Trophoblast cell (in vitro differentiated cells and primary cell): ENCODE results near the gene KIRREL3.

Experiments used
- DNase-seq, 2 donors: peaks; one replicate each; pipeline ENCODE4 v3.0.0-alpha.2; 2016
- H2AFZ ChIP-seq: 2 replicates; pipeline ENCODE4 v1.6.1; 2013; ENCODE audit warnings: low read length, moderate library complexity, mild to moderate bottlenecking; ENCODE audit not compliant: insufficient read depth, poor library complexity
- H2AK5ac ChIP-seq: 2 replicates; pipeline ENCODE4 v1.6.1; 2013; ENCODE audit warnings: mild to moderate bottlenecking, low read length
- H2BK120ac ChIP-seq: 2 replicates; pipeline ENCODE4 v1.6.1; 2013; ENCODE audit warnings: low read length, mild to moderate bottlenecking, moderate library complexity; ENCODE audit not compliant: insufficient read depth, poor library complexity
- H2BK12ac ChIP-seq: 2 replicates; pipeline ENCODE4 v1.6.1; 2013; ENCODE audit warnings: mild to moderate bottlenecking, low read length, moderate library complexity
- H2BK5ac ChIP-seq: 2 replicates; pipeline ENCODE4 v1.6.1; 2013; ENCODE audit warnings: low read length, low read depth, moderate library complexity, mild to moderate bottlenecking; ENCODE audit not compliant: poor library complexity
- H3K14ac ChIP-seq: 2 replicates; pipeline ENCODE4 v1.6.1; 2013; ENCODE audit warnings: mild to moderate bottlenecking, low read length
- H3K18ac ChIP-seq: 2 replicates; pipeline ENCODE4 v1.6.1; 2013; ENCODE audit warnings: mild to moderate bottlenecking, low read length
- H3K23ac ChIP-seq: 2 replicates; pipeline ENCODE4 v1.6.1; 2013; ENCODE audit warnings: low read length
- H3K27ac ChIP-seq: 2 replicates; pipeline ENCODE4 v1.5.1; 2013; ENCODE audit warnings: low read depth, mild to moderate bottlenecking, inconsistent platforms, low read length, moderate library complexity
- H3K27me3 ChIP-seq: 2 replicates; pipeline ENCODE4 v1.6.1; 2013; ENCODE audit warnings: inconsistent platforms, mild to moderate bottlenecking, low read length, moderate library complexity; ENCODE audit not compliant: insufficient read depth
- H3K36me3 ChIP-seq, 2 experiments: 1 replicate in 1 of 2; 2 replicates in 1 of 2; pipeline ENCODE4 v1.6.1; 2013; ENCODE audit warnings: low read length in 2 of 2, mild to moderate bottlenecking in 2 of 2, moderate library complexity in 1 of 2; ENCODE audit not compliant: insufficient read depth in 2 of 2, control insufficient read depth in 1 of 2
- H3K4ac ChIP-seq: 2 replicates; pipeline ENCODE4 v1.6.1; 2013; ENCODE audit warnings: low read depth, mild to moderate bottlenecking, low read length, moderate library complexity
- H3K4me1 ChIP-seq, 2 experiments: 1 replicate in 1 of 2; 2 replicates in 1 of 2; pipeline ENCODE4 v1.6.1; 2013; ENCODE audit warnings: low read length in 2 of 2, mild to moderate bottlenecking in 2 of 2, moderate library complexity in 1 of 2; ENCODE audit not compliant: insufficient read depth in 2 of 2, control insufficient read depth in 1 of 2
- H3K4me2 ChIP-seq: 2 replicates; pipeline ENCODE4 v1.6.1; 2013; ENCODE audit warnings: inconsistent platforms, mild to moderate bottlenecking, low read length, moderate library complexity
- H3K4me3 ChIP-seq: 2 replicates; pipeline ENCODE4 v1.5.1; 2013; ENCODE audit warnings: mild to moderate bottlenecking, low read depth, low read length, inconsistent platforms
- H3K79me1 ChIP-seq: one replicate; pipeline ENCODE4 v1.6.1; 2013; ENCODE audit warnings: low read length
- H3K79me2 ChIP-seq: 2 replicates; pipeline ENCODE4 v1.6.1; 2013; ENCODE audit warnings: low read length, mild to moderate bottlenecking; ENCODE audit not compliant: control insufficient read depth, insufficient read depth, poor library complexity
- H3K9ac ChIP-seq: 2 replicates; pipeline ENCODE4 v1.6.1; 2013; ENCODE audit warnings: mild to moderate bottlenecking, low read length
- H3K9me3 ChIP-seq: 2 replicates; pipeline ENCODE4 v1.6.1; 2013; ENCODE audit warnings: low read depth, mild to moderate bottlenecking, control low read depth, inconsistent platforms, low read length; ENCODE audit not compliant: insufficient read depth
- H4K12ac ChIP-seq: 2 replicates; pipeline ENCODE4 v1.6.1; 2013; ENCODE audit warnings: low read depth, mild to moderate bottlenecking, low read length, moderate library complexity
- H4K8ac ChIP-seq: 2 replicates; pipeline ENCODE4 v1.6.1; 2013; ENCODE audit warnings: low read depth, mild to moderate bottlenecking, low read length, moderate library complexity
- H4K91ac ChIP-seq: one replicate; pipeline ENCODE4 v1.6.1; 2013; ENCODE audit warnings: low read depth, mild to moderate bottlenecking, low read length, moderate library complexity
- WGBS: extraction: QIAGEN DNeasy Blood & Tissue Kit; methylation state at CpG from one replicate; pipeline ENCODE4 v1.1.7; 2013; ENCODE audit warnings: missing lambda C conversion rate; ENCODE audit not compliant: insufficient read length, insufficient coverage; ENCODE audit errors: extremely low coverage; 5-methylcytosine and 5-hydroxymethylcytosine counted together

The KIRREL3 gene

GRCh38 chr11:126791446-126791845 is 209.1 kb downstream of the KIRREL3 start:
- no peak overlapping the region for H3K23ac ChIP-seq
- WGBS, result no CpG with 5 or more reads among the region's 3 CpGs
- no peak overlapping the region for H3K4me3 ChIP-seq
- no peaks in the 10 kb centered on the region for H3K79me1 ChIP-seq
- H3K4me1 ChIP-seq, result no peaks in the 10 kb centered on the region
- no peaks in the 10 kb centered on the region for H3K9me3 ChIP-seq
- no peak for DNase-seq
- H3K27me3 ChIP-seq, result no peaks in the 10 kb centered on the region
- no peak overlapping the region for H2BK120ac ChIP-seq
- H4K91ac ChIP-seq, result no peak overlapping the region
- H2AK5ac ChIP-seq, result no peak overlapping the region
- H3K4me2 ChIP-seq, result no peak overlapping the region
- no peaks in the 10 kb centered on the region for H3K36me3 ChIP-seq
- no peak overlapping the region for H3K9ac ChIP-seq
- H3K27ac ChIP-seq, result no peak overlapping the region
- no peak overlapping the region for H3K14ac ChIP-seq
- H3K79me2 ChIP-seq, result no peaks in the 10 kb centered on the region
- no peak overlapping the region for H2BK5ac ChIP-seq
- H3K4ac ChIP-seq, result no peak overlapping the region
- no peak overlapping the region for H2AFZ ChIP-seq
- no peak overlapping the region for H4K8ac ChIP-seq
- H2BK12ac ChIP-seq, result no peak overlapping the region
- no peak overlapping the region for H4K12ac ChIP-seq
- H3K18ac ChIP-seq, result no peak overlapping the region

- H3K4me1 ChIP-seq, result no peaks in the 10 kb centered on the region
- H2BK5ac ChIP-seq, result no peak overlapping the region
- H3K27me3 ChIP-seq, result no peaks in the 10 kb centered on the region
- H4K91ac ChIP-seq, result no peak overlapping the region
- H3K9ac ChIP-seq, result no peak overlapping the region
- no peaks in the 10 kb centered on the region for H3K36me3 ChIP-seq
- no peak overlapping the region for H2AFZ ChIP-seq
- WGBS, result no CpG with 5 or more reads among the region's 10 CpGs
- H3K18ac ChIP-seq, result no peak overlapping the region
- no peak overlapping the region for H3K4ac ChIP-seq
- no peak overlapping the region for H2BK12ac ChIP-seq
- H4K12ac ChIP-seq, result no peak overlapping the region
- no peak overlapping the region for H2BK120ac ChIP-seq
- no peaks in the 10 kb centered on the region for H3K79me2 ChIP-seq
- no peak overlapping the region for H3K14ac ChIP-seq
- H4K8ac ChIP-seq, result no peak overlapping the region
- H3K79me1 ChIP-seq, result no peaks in the 10 kb centered on the region
- no peak overlapping the region for H3K4me3 ChIP-seq
- no peak overlapping the region for H3K4me2 ChIP-seq
- no peaks in the 10 kb centered on the region for H3K9me3 ChIP-seq
- no peak overlapping the region for H3K27ac ChIP-seq
- H3K23ac ChIP-seq, result no peak overlapping the region
- no peak for DNase-seq
- H2AK5ac ChIP-seq, result no peak overlapping the region
These were observed 210.0 kb downstream of the KIRREL3 start for GRCh38 chr11:126790550-126791081.

DNA sequence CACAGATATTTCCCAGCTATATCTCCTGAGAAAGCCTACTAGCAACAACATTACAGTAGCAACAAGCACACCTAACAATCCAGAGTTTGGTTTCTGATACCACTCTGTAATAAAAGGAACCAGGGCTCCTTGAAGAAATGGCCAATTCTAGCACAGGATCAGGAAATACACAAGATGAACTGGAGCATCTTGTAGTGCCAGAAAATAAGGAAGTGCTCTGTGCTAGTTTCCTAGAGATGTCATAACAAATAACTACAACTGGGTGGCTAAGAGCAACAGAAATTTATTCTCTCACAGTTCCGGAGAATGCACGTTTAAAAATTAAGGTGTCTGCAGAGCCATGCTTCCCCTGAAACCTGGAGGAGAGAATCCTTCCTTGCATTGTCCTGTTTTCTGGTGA is 217.8 kb downstream of the KIRREL3 start:
- no peak for DNase-seq
- H2BK120ac ChIP-seq, result no peak overlapping the region
- H3K79me1 ChIP-seq, result no peaks in the 10 kb centered on the region
- H4K91ac ChIP-seq, result no peak overlapping the region
- H4K8ac ChIP-seq, result no peak overlapping the region
- H2AK5ac ChIP-seq, result no peak overlapping the region
- no peak overlapping the region for H3K4ac ChIP-seq
- no peaks in the 10 kb centered on the region for H3K27me3 ChIP-seq
- no peaks in the 10 kb centered on the region for H3K9me3 ChIP-seq
- WGBS, result no CpG with 5 or more reads among the region's 2 CpGs
- H3K18ac ChIP-seq, result no peak overlapping the region
- no peak overlapping the region for H3K27ac ChIP-seq
- no peak overlapping the region for H4K12ac ChIP-seq
- H3K14ac ChIP-seq, result no peak overlapping the region
- H2AFZ ChIP-seq, result no peak overlapping the region
- no peaks in the 10 kb centered on the region for H3K79me2 ChIP-seq
- H3K4me1 ChIP-seq, result no peaks in the 10 kb centered on the region
- H3K23ac ChIP-seq, result no peak overlapping the region
- H2BK5ac ChIP-seq, result no peak overlapping the region
- H3K4me3 ChIP-seq, result no peak overlapping the region
- no peak overlapping the region for H3K4me2 ChIP-seq
- H3K36me3 ChIP-seq, result no peaks in the 10 kb centered on the region
- no peak overlapping the region for H3K9ac ChIP-seq
- H2BK12ac ChIP-seq, result no peak overlapping the region

DNA sequence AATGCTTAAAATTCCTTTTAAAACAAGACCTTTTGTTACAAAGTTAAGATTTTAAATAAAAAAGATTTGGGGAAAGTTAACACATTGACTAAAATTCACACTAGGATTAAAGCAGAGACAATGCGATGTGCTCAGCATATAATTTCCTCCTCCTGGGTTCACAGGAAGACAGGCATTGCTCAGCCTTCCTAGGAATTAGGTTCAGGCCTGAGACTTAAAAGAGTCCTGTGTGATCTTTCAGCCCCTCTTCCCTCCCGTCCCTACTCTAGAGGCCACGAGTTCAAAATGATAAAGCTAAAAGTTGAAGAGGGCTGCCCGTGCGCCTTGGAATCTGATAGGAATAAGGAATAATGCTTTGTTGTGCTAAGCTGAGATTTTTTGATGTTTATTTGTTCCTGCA is 218.6 kb downstream of the KIRREL3 start:
- Histone ChIP-seq H4K91ac (no peak overlapping the region), H2AFZ (no peak overlapping the region), H3K14ac (no peak overlapping the region), H4K8ac (no peak overlapping the region), H2AK5ac (no peak overlapping the region), H3K18ac (no peak overlapping the region), H3K4ac (no peak overlapping the region), H2BK5ac (no peak overlapping the region), H3K36me3 (no peaks in the 10 kb centered on the region), H2BK120ac (no peak overlapping the region), H3K9ac (no peak overlapping the region), H3K27me3 (no peaks in the 10 kb centered on the region), H3K4me3 (no peak overlapping the region), H3K23ac (no peak overlapping the region), H3K79me1 (no peaks in the 10 kb centered on the region), H2BK12ac (no peak overlapping the region), H3K27ac (no peak overlapping the region), H3K4me1 (no peaks in the 10 kb centered on the region), H3K4me2 (no peak overlapping the region), H4K12ac (no peak overlapping the region), H3K79me2 (no peaks in the 10 kb centered on the region), H3K9me3 (no peaks in the 10 kb centered on the region)
- no CpG with 5 or more reads among the region's 5 CpGs for WGBS
- DNase-seq, result no peak
